Mesenchymal stem cell (in vitro differentiated cells and primary cell): ENCODE results near the gene PAOX.

Experiments used
- DNase-seq: peaks from one replicate; pipeline ENCODE4 v3.0.0-alpha.2; 2013
- H2AFZ ChIP-seq: one replicate; pipeline ENCODE4 v1.6.1; 2013; ENCODE audit warnings: low read depth, mild to moderate bottlenecking, control low read depth, inconsistent platforms, low read length, moderate library complexity
- H2AK5ac ChIP-seq: 2 replicates; pipeline ENCODE4 v1.6.1; 2013; ENCODE audit warnings: low read length, moderate library complexity, mild to moderate bottlenecking, inconsistent platforms; ENCODE audit not compliant: severe bottlenecking
- H2BK120ac ChIP-seq: one replicate; pipeline ENCODE4 v1.6.1; 2013; ENCODE audit warnings: low read depth, mild to moderate bottlenecking, inconsistent platforms, low read length, moderate library complexity
- H2BK12ac ChIP-seq, 2 experiments: one replicate each; pipeline ENCODE4 v1.6.1; 2013; ENCODE audit warnings: inconsistent platforms in 2 of 2, low read length in 2 of 2, mild to moderate bottlenecking in 2 of 2, moderate library complexity in 2 of 2, control low read depth in 1 of 2
- H2BK15ac ChIP-seq: one replicate; pipeline ENCODE4 v1.6.1; 2013; ENCODE audit warnings: mild to moderate bottlenecking, low read depth, inconsistent platforms; ENCODE audit not compliant: poor library complexity, severe bottlenecking
- H2BK5ac ChIP-seq: 2 replicates; pipeline ENCODE4 v1.6.1; 2013; ENCODE audit warnings: low read depth, mild to moderate bottlenecking, low read length, control low read depth, inconsistent platforms; ENCODE audit not compliant: poor library complexity, severe bottlenecking
- H3K14ac ChIP-seq, 2 experiments: one replicate each; pipeline ENCODE4 v1.6.1; 2013; ENCODE audit warnings: inconsistent platforms in 2 of 2, low read length in 2 of 2, control low read depth in 1 of 2, mild to moderate bottlenecking in 1 of 2, moderate library complexity in 1 of 2
- H3K18ac ChIP-seq, 2 experiments: one replicate each; pipeline ENCODE4 v1.6.1; 2013; ENCODE audit warnings: inconsistent platforms in 2 of 2, low read length in 2 of 2, control low read depth in 1 of 2, low read depth in 1 of 2, mild to moderate bottlenecking in 1 of 2
- H3K23ac ChIP-seq, 2 experiments: one replicate each; pipeline ENCODE4 v1.6.1; 2013; ENCODE audit warnings: inconsistent platforms in 2 of 2, low read length in 2 of 2, mild to moderate bottlenecking in 2 of 2, moderate library complexity in 2 of 2, control low read depth in 1 of 2
- H3K27ac ChIP-seq: 2 replicates; pipeline ENCODE4 v1.5.1; 2013; ENCODE audit warnings: mild to moderate bottlenecking, moderate library complexity, low read length, control low read depth, inconsistent platforms; ENCODE audit not compliant: poor library complexity, severe bottlenecking
- H3K27me3 ChIP-seq, 2 experiments: 2 replicates each; pipeline versions ENCODE4 v1.6.1 to v1.7.0; 2013; ENCODE audit warnings: low read length in 2 of 2, mild to moderate bottlenecking in 2 of 2, moderate library complexity in 2 of 2, control low read depth in 1 of 2, inconsistent platforms in 1 of 2; ENCODE audit not compliant: control insufficient read depth in 1 of 2, insufficient read depth in 1 of 2
- H3K36me3 ChIP-seq, 2 experiments: 2 replicates each; pipeline versions ENCODE4 v1.6.1 to v1.7.0; 2013; ENCODE audit warnings: low read length in 2 of 2, control low read depth in 1 of 2, inconsistent platforms in 1 of 2, low read depth in 1 of 2, mild to moderate bottlenecking in 1 of 2; ENCODE audit not compliant: insufficient read depth in 2 of 2, control insufficient read depth in 1 of 2
- H3K4ac ChIP-seq, 2 experiments: one replicate each; pipeline ENCODE4 v1.6.1; 2013; ENCODE audit warnings: inconsistent platforms in 2 of 2, low read length in 2 of 2, mild to moderate bottlenecking in 2 of 2, moderate library complexity in 2 of 2, control low read depth in 1 of 2, low read depth in 1 of 2
- H3K4me1 ChIP-seq: 2 replicates; pipeline ENCODE4 v1.6.1; 2013; ENCODE audit warnings: low read depth, low read length, control low read depth; ENCODE audit not compliant: control insufficient read depth, insufficient read depth
- H3K4me2 ChIP-seq: 2 replicates; pipeline ENCODE4 v1.6.1; 2013; ENCODE audit warnings: low read length, mild to moderate bottlenecking, inconsistent platforms; ENCODE audit not compliant: poor library complexity, severe bottlenecking
- H3K4me3 ChIP-seq, 2 experiments: 2 replicates each; pipeline versions ENCODE4 v1.5.1 to v1.7.0; 2013; ENCODE audit warnings: low read length in 2 of 2, mild to moderate bottlenecking in 2 of 2, control low read depth in 1 of 2, low read depth in 1 of 2; ENCODE audit not compliant: insufficient read depth in 1 of 2
- H3K79me1 ChIP-seq: replicated peaks from 2 replicates; pipeline ENCODE4 v1.6.1; 2013; ENCODE audit warnings: mild to moderate bottlenecking, control low read depth, low read length, inconsistent platforms; ENCODE audit not compliant: poor library complexity, severe bottlenecking
- H3K9ac ChIP-seq: 2 replicates; pipeline ENCODE4 v1.7.0; 2013; ENCODE audit warnings: mild to moderate bottlenecking, low read length, moderate library complexity
- H3K9me3 ChIP-seq: 2 replicates; pipeline ENCODE4 v1.7.0; 2013; ENCODE audit warnings: mild to moderate bottlenecking, low read length; ENCODE audit not compliant: control insufficient read depth
- H4K8ac ChIP-seq: one replicate; pipeline ENCODE4 v1.6.1; 2013; ENCODE audit warnings: inconsistent platforms, mild to moderate bottlenecking, low read length, moderate library complexity
- H4K91ac ChIP-seq: one replicate; pipeline ENCODE4 v1.6.1; 2013; ENCODE audit warnings: mild to moderate bottlenecking, low read length, inconsistent platforms
- WGBS: methylation state at CpG from one replicate; pipeline ENCODE4 v1.1.7; 2013; ENCODE audit warnings: mixed read lengths; 5-methylcytosine and 5-hydroxymethylcytosine counted together

The PAOX gene

DNA sequence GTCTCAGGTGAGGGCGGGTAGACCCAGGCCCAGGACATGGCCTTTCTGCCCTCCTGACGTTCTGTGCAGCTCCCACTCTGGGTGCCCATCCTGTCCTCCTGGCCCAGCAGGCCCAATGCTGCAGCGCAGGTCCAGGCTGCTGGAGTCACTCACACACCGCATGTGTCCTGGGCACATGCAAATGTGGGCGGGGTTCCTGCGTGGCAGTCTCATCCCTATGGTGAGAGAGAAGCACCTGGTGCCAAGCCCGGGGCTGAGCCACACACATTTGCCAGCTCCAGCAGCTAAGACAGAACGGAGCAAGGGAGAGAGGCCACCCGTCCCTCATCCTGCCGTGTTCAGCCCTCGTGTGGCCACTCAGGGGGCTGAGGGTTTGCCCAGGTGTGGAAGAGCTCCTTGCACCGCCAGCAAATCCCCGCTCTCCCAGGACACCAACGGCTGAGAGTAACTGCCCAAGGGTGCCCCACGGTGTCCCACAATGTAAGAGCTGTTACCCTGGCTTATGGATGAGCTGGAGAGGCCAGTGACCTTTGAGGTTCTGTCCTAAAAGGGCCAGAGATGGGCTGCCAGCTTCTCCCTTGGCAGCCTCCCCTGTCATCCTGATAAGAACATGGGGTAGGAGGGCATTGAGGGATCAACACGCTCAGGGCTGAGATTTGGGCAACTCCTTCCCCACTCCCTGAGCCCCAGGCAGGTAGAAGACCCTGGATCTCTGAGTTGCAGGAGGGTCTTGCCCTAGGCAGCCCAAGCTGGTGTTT, 25.7 kb upstream of the PAOX start:
- Histone ChIP-seq H3K9me3 (no peaks in the 10 kb centered on the region), H3K4me1 (peaks cover 29% of the 10 kb centered on the region), H3K9ac (no peak overlapping the region), H2AFZ (no peak overlapping the region), H4K91ac (no peak overlapping the region), H3K4me3 (no peak overlapping the region), H2BK15ac (no peak overlapping the region), H3K4me2 (no peak overlapping the region), H3K23ac (no peak overlapping the region), H2AK5ac (no peak overlapping the region), H3K27me3 (peaks cover 5 to 46% of the 10 kb centered on the region in 2 experiments), H2BK12ac (no peak overlapping the region), H3K36me3 (peaks cover 0 to 26% of the 10 kb centered on the region in 2 experiments), H3K27ac (no peak overlapping the region), H2BK5ac (no peak overlapping the region), H3K4ac (no peak overlapping the region), H4K8ac (no peak overlapping the region), H3K18ac (no peak overlapping the region), H3K14ac (no peak overlapping the region), H2BK120ac (no peak overlapping the region), H3K79me1 (peaks cover 16% of the 10 kb centered on the region)
- 78% methylated on average over 16 of the region's 16 CpGs for WGBS
- no peak for DNase-seq

GRCh38 chr10:133353988-133354605, 25.0 kb upstream of the PAOX start:
- Histone ChIP-seq H3K4ac (no peak overlapping the region), H2AFZ (no peak overlapping the region), H3K9ac (no peak overlapping the region), H2BK15ac (no peak overlapping the region), H3K4me2 (no peak overlapping the region), H3K9me3 (no peaks in the 10 kb centered on the region), H3K14ac (no peak overlapping the region), H3K27ac (no peak overlapping the region), H2AK5ac (no peak overlapping the region), H3K27me3 (peaks cover 3 to 45% of the 10 kb centered on the region in 2 experiments), H4K91ac (no peak overlapping the region), H3K4me3 (no peak overlapping the region), H2BK120ac (no peak overlapping the region), H3K23ac (no peak overlapping the region), H3K4me1 (peaks cover 27% of the 10 kb centered on the region), H3K36me3 (peaks cover 0 to 26% of the 10 kb centered on the region in 2 experiments), H3K18ac (no peak overlapping the region), H3K79me1 (peaks cover 16% of the 10 kb centered on the region), H4K8ac (no peak overlapping the region), H2BK12ac (no peak overlapping the region), H2BK5ac (no peak overlapping the region)
- DNase-seq, result no peak
- WGBS, result 88% methylated on average over 15 of the region's 16 CpGs

DNA sequence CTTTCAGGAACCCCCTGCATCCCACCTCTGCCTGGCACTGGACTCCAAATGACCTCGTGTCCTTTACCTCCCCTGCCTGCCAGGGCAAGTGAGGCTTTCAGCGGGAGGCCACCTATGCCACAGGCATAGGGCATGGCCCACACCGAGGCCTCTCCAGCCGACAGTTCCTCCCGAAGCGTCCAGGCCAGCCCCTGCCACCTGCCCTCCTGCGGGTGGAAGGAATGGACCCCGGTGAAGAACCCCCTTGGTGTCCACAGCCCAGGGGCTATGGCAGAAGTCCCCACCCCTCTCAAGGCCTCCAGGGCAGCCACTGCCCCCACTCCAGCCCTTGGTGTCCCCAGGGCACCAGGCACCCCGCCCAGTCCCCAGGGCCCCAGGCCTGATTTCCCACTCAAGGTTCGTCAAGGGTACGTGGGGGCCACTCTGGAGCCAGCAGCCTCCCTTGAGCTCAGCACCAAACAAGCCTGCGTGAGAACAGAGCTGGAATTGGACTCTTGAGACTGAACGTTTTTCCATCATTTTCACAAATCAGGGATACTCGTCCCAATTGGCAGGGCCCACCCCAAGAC, 24.3 kb upstream of the PAOX start:
- Histone ChIP-seq H3K4me3 (no peak overlapping the region), H3K9ac (no peak overlapping the region), H2BK5ac (no peak overlapping the region), H3K27me3 (peaks cover 0 to 39% of the 10 kb centered on the region in 2 experiments), H3K14ac (no peak overlapping the region), H4K8ac (no peak overlapping the region), H3K4ac (no peak overlapping the region), H3K4me1 (peaks cover 26% of the 10 kb centered on the region), H2AK5ac (no peak overlapping the region), H3K9me3 (no peaks in the 10 kb centered on the region), H3K23ac (no peak overlapping the region), H2BK15ac (no peak overlapping the region), H2AFZ (no peak overlapping the region), H3K4me2 (no peak overlapping the region), H2BK120ac (no peak overlapping the region), H3K36me3 (peaks cover 0 to 26% of the 10 kb centered on the region in 2 experiments), H2BK12ac (no peak overlapping the region), H3K27ac (no peak overlapping the region), H3K18ac (no peak overlapping the region), H3K79me1 (peaks cover 16% of the 10 kb centered on the region), H4K91ac (no peak overlapping the region)
- WGBS, result 92% methylated on average over 14 of the region's 14 CpGs
- DNase-seq, result no peak

DNA sequence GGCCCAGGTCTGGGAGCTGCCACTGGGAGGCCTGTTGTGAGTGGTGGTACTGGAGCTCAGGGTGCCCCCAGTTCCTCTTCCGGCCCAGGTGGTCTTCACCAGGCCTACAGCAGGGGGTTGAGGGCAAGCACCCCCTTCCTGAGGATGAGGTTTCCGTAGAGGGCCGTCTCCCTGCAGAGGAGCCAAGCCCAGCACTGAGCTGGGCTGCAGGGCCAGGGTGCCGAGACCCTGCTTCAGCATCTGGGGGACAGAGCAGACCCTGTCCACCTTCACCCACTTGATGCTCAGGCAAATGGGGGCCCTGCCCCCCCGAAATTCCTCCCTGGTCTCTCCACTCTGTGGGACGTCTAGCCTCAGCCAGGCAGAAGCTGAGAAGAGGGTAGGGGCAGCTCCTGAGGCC, 23.8 kb upstream of the PAOX start:
- WGBS, result 97% methylated on average over 6 of the region's 6 CpGs

More for the DNA sequence above, 23.8 kb upstream of the PAOX start:
- Histone ChIP-seq H4K8ac (no peak overlapping the region), H3K9me3 (no peaks in the 10 kb centered on the region), H3K9ac (no peak overlapping the region), H2BK5ac (no peak overlapping the region), H3K4ac (no peak overlapping the region), H3K18ac (no peak overlapping the region), H2AFZ (no peak overlapping the region), H3K27me3 (peaks cover 0 to 34% of the 10 kb centered on the region in 2 experiments), H3K36me3 (peaks cover 0 to 26% of the 10 kb centered on the region in 2 experiments), H3K79me1 (peaks cover 16% of the 10 kb centered on the region), H3K27ac (no peak overlapping the region), H3K14ac (no peak overlapping the region), H3K4me1 (peaks cover 26% of the 10 kb centered on the region), H2AK5ac (no peak overlapping the region), H2BK15ac (no peak overlapping the region), H3K23ac (no peak overlapping the region), H3K4me2 (no peak overlapping the region), H2BK120ac (no peak overlapping the region), H3K4me3 (no peak overlapping the region), H4K91ac (no peak overlapping the region), H2BK12ac (no peak overlapping the region)
- DNase-seq, result no peak
